ENCODE measurements around the gene ATOSB. TPM values are rescaled to one million over a fixed set of nuclear protein-coding genes. Genes with fewer than 3 reads are reported as not detected.

Gene ATOSB
- total and polyA plus RNA-seq, 2 experiments from 2014 or later, result 25.5 to 31.3 TPM

DNA sequence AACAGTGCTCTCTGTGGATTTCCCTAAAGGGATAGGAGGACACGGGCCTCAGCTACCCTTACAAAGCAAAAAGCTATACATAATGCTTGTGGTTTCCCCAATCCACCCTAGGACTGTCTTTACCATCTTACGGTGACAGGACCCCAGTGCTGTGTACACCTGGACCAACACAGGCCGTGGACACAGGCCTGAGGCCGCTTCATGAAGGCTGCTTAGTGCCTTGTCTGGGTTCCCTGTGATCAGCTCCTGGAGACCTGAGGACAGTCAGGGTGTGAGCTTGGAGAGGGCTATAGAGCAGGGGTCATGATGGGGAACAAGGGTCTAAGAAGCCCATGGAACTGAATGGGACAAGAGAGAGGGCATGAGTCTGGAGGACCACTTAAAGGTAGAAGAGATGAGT, 38.8 kb downstream of the ATOSB start:
- Histone ChIP-seq H3K4me1 (ENCODE audit: low read depth) (peaks cover 11% of the 10 kb centered on the region), H3K9me3 (ENCODE audit: low read depth) (no peaks in the 10 kb centered on the region), H3K27ac (no peak overlapping the region), H3K4me3 (no peak overlapping the region), H3K36me3 (no peaks in the 10 kb centered on the region), H3K27me3 (no peaks in the 10 kb centered on the region)
- TF ChIP-seq, protein P1, sequence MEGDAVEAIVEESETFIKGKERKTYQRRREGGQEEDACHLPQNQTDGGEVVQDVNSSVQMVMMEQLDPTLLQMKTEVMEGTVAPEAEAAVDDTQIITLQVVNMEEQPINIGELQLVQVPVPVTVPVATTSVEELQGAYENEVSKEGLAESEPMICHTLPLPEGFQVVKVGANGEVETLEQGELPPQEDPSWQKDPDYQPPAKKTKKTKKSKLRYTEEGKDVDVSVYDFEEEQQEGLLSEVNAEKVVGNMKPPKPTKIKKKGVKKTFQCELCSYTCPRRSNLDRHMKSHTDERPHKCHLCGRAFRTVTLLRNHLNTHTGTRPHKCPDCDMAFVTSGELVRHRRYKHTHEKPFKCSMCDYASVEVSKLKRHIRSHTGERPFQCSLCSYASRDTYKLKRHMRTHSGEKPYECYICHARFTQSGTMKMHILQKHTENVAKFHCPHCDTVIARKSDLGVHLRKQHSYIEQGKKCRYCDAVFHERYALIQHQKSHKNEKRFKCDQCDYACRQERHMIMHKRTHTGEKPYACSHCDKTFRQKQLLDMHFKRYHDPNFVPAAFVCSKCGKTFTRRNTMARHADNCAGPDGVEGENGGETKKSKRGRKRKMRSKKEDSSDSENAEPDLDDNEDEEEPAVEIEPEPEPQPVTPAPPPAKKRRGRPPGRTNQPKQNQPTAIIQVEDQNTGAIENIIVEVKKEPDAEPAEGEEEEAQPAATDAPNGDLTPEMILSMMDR (IDR thresholded peaks at IDR 0.05; ENCODE audit: low read depth, low read length), result no peak
- no peak for DNase-seq (ENCODE audit: low read depth in 1 of 2, low spot score in 1 of 2)

GRCh38 chr9:35075358-35075757, 40.3 kb downstream of the ATOSB start:
- Histone ChIP-seq H3K4me3 (no peak overlapping the region), H3K27ac (no peak overlapping the region), H3K27me3 (no peaks in the 10 kb centered on the region), H3K9me3 (ENCODE audit: low read depth) (no peaks in the 10 kb centered on the region), H3K36me3 (no peaks in the 10 kb centered on the region), H3K4me1 (ENCODE audit: low read depth) (peaks cover 18% of the 10 kb centered on the region)
- TF ChIP-seq, protein P1 (IDR thresholded peaks at IDR 0.05; ENCODE audit: low read depth, low read length), result no peak
- DNase-seq (ENCODE audit: low read depth in 1 of 2, low spot score in 1 of 2), result no peak

DNA sequence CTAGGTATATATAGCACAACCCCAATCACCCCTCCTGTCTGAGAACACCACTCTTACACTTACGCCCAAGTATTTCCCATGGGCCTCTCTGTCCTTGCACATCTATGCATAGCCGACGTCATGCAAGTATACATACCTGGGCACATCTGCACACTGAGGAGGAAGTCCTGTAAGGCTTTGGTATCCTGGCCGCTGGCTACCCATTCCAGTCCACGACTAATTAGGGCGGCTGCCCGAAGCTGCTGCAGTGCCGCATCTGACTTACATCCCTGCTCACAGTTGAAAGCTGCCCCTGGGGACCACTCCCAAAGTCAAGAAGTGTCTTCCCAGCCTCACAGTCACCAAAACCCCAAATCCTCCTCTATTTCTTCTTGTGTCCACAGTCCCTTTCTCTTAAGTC, 40.9 kb downstream of the ATOSB start:
- DNase-seq (ENCODE audit: low read depth in 1 of 2, low spot score in 1 of 2), result no peak
- H3K4me3 ChIP-seq, result no peak overlapping the region
- H3K27ac ChIP-seq, result no peak overlapping the region
- no peaks in the 10 kb centered on the region for H3K9me3 ChIP-seq (ENCODE audit: low read depth)
- H3K4me1 ChIP-seq (ENCODE audit: low read depth), result peaks cover 24% of the 10 kb centered on the region
- no peaks in the 10 kb centered on the region for H3K27me3 ChIP-seq
- no peaks in the 10 kb centered on the region for H3K36me3 ChIP-seq
- TF ChIP-seq, protein P1 (IDR thresholded peaks at IDR 0.05; ENCODE audit: low read depth, low read length), result no peak

GRCh38 chr9:35074141-35074540, 41.5 kb downstream of the ATOSB start:
- H3K9me3 ChIP-seq (ENCODE audit: low read depth), result no peaks in the 10 kb centered on the region
- H3K27me3 ChIP-seq, result no peaks in the 10 kb centered on the region
- TF ChIP-seq, protein P1 (IDR thresholded peaks at IDR 0.05; ENCODE audit: low read depth, low read length), result no peak
- H3K4me1 ChIP-seq (ENCODE audit: low read depth), result peaks cover 27% of the 10 kb centered on the region
- DNase-seq (ENCODE audit: low read depth in 1 of 2, low spot score in 1 of 2), result no peak
- no peak overlapping the region for H3K27ac ChIP-seq
- H3K36me3 ChIP-seq, result no peaks in the 10 kb centered on the region
- no peak overlapping the region for H3K4me3 ChIP-seq

DNA sequence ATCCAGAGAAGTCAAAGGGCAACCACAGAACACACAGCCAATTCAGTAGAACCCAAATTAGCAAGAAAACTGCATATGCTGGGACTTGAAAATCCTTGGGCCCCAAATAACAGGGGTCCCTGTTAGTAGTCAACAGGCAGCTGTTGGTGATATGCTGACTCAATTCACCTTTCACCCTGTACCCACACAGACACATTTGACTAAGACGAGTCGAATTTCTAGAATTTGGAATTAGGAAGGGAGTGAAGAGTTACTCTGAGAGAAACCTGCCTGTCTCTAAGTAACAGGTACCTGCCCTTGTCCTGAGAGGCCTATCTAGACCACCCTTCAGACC, 42.4 kb downstream of the ATOSB start:
- Histone ChIP-seq H3K27ac (peak overlapping the region; percentile 95), H3K4me3 (no peak overlapping the region), H3K36me3 (no peaks in the 10 kb centered on the region), H3K4me1 (ENCODE audit: low read depth) (peaks cover 19% of the 10 kb centered on the region), H3K9me3 (ENCODE audit: low read depth) (no peaks in the 10 kb centered on the region), H3K27me3 (no peaks in the 10 kb centered on the region)
- no peak for DNase-seq (ENCODE audit: low read depth in 1 of 2, low spot score in 1 of 2)
- TF ChIP-seq, protein P1 (IDR thresholded peaks at IDR 0.05; ENCODE audit: low read depth, low read length), result no peak

Measured in cardiac muscle cell (in vitro differentiated cells and primary cell).